Endothelial cell of umbilical vein (primary cell): ENCODE data around the gene SMCO4. TPM values are rescaled to one million over a fixed set of nuclear protein-coding genes. Genes with fewer than 3 reads are reported as not detected.

Source experiments
- BruUV-seq: library from RNA; stranded (reverse); fragments of 400-500 nt; replicated peaks from 2 replicates; lab custom pipeline; 2021; lab: Mats Ljungman, UMichigan
- CTCF ChIA-PET: fragments of 300-600, 350-600 bp; sonication (Branson Sonifier 250); formaldehyde crosslinking; loops from one replicate; lab custom pipeline; 2021; ENCODE audit warnings: antibody characterized with exemption, inconsistent platforms; lab: Charles Lee
- POLR2A ChIA-PET: fragments of 300-600, 350-600 bp; sonication (Branson Sonifier 250); formaldehyde crosslinking; loops from one replicate; lab custom pipeline; 2021; ENCODE audit warnings: antibody characterized with exemption, inconsistent platforms; lab: Charles Lee
- DNase-seq: peaks from one replicate; pipeline ENCODE4 v3.0.0-alpha.2; 2011; ENCODE audit warnings: low read depth, low spot score
- FAIRE-seq: peaks from 2 replicates; lab custom pipeline; 2011; peaks lifted over from hg19 to GRCh38; lab: Jason Lieb, UNC
- H2AFZ ChIP-seq: 2 replicates; pipeline ENCODE4 v1.6.0; 2012; ENCODE audit warnings: low read depth, low read length, control low read depth, inconsistent platforms
- H3K27ac ChIP-seq: 2 replicates; pipeline ENCODE4 v1.5.1; 2011; ENCODE audit warnings: low read depth, mild to moderate bottlenecking, control low read depth, low read length, moderate library complexity; ENCODE audit not compliant: insufficient read depth
- H3K27me3 ChIP-seq, 2 experiments: 2 replicates each; pipeline versions ENCODE4 v1.6.0 to v1.6.1; 2011; ENCODE audit warnings: low read length in 2 of 2, mixed read lengths in 1 of 2; ENCODE audit not compliant: control insufficient read depth in 2 of 2, insufficient read depth in 2 of 2
- H3K36me3 ChIP-seq, 2 experiments: 2 replicates in 1 of 2; 3 replicates in 1 of 2; pipeline ENCODE4 v1.5.1; 2011; ENCODE audit warnings: low read length in 2 of 2, mild to moderate bottlenecking in 1 of 2, moderate library complexity in 1 of 2; ENCODE audit not compliant: control insufficient read depth in 2 of 2, insufficient read depth in 2 of 2; ENCODE audit errors: extremely low read depth in 1 of 2
- H3K4me1 ChIP-seq: 3 replicates; pipeline ENCODE4 v1.5.1; 2011; ENCODE audit warnings: mild to moderate bottlenecking, low read length; ENCODE audit not compliant: control insufficient read depth, insufficient read depth; ENCODE audit errors: extremely low read depth
- H3K4me2 ChIP-seq: 2 replicates; pipeline ENCODE4 v1.6.1; 2011; ENCODE audit warnings: low read length, control low read depth, mixed read lengths; ENCODE audit not compliant: insufficient read depth
- H3K4me3 ChIP-seq, 3 experiments: fragments of 200-600 bp in 1 of 3; sonication (generic), shearing (Covaris generic) in 1 of 3; replicated peaks in 1 of 3; 2 replicates each; pipeline ENCODE4 v1.5.1; 2011 to 2016; ENCODE audit warnings: control low read depth in 3 of 3, low read length in 3 of 3, mild to moderate bottlenecking in 2 of 3, inconsistent platforms in 1 of 3, low read depth in 1 of 3, moderate library complexity in 1 of 3; ENCODE audit not compliant: insufficient read depth in 1 of 3
- H3K79me2 ChIP-seq: 2 replicates; pipeline ENCODE4 v1.6.0; 2012; ENCODE audit warnings: low read length, inconsistent platforms; ENCODE audit not compliant: control insufficient read depth, insufficient read depth
- H3K9ac ChIP-seq: replicated peaks from 2 replicates; pipeline ENCODE3; 2011; ENCODE audit warnings: low read length, control low read depth; ENCODE audit not compliant: insufficient read depth; ENCODE audit errors: extremely low read depth
- H3K9me1 ChIP-seq: replicated peaks from 3 replicates; pipeline ENCODE4 v1.6.0; 2011; ENCODE audit warnings: mild to moderate bottlenecking, low read length; ENCODE audit not compliant: control insufficient read depth, insufficient read depth; ENCODE audit errors: extremely low read depth
- H3K9me3 ChIP-seq: replicated peaks from 2 replicates; pipeline ENCODE4 v1.5.1; 2012; ENCODE audit warnings: low read length, inconsistent platforms; ENCODE audit not compliant: control insufficient read depth, insufficient read depth
- H4K20me1 ChIP-seq: replicated peaks from 2 replicates; pipeline ENCODE3; 2011; ENCODE audit warnings: mild to moderate bottlenecking, low read length; ENCODE audit not compliant: control insufficient read depth, insufficient read depth; ENCODE audit errors: extremely low read depth
- CTCF ChIP-seq, 2 donors: IDR thresholded peaks; 1 replicate in 1 of 2; 2 replicates in 1 of 2; pipeline ENCODE4 v1.5.1; 2011; ENCODE audit warnings: low read length in 2 of 2, mild to moderate bottlenecking in 2 of 2, moderate library complexity in 2 of 2, control low read depth in 1 of 2, inconsistent platforms in 1 of 2, low read depth in 1 of 2; ENCODE audit not compliant: insufficient read depth in 1 of 2; ENCODE audit errors: extremely low read depth in 1 of 2
- EZH2 ChIP-seq: IDR thresholded peaks from 2 replicates; pipeline ENCODE4 v1.6.1; 2012; ENCODE audit warnings: borderline replicate concordance, low read depth, mild to moderate bottlenecking, moderate library complexity, low read length, inconsistent platforms; ENCODE audit not compliant: severe bottlenecking
- FOS ChIP-seq: IDR thresholded peaks from 2 replicates; pipeline ENCODE4 v1.6.1; 2011; ENCODE audit warnings: mild to moderate bottlenecking, low read length, moderate library complexity, borderline replicate concordance; ENCODE audit not compliant: insufficient read depth
- GATA2 ChIP-seq: IDR thresholded peaks from 2 replicates; pipeline ENCODE4 v1.7.0; 2011; ENCODE audit warnings: low read depth, mild to moderate bottlenecking, moderate library complexity, mixed read lengths, low read length; ENCODE audit not compliant: insufficient read length, insufficient read depth
- JUN ChIP-seq: IDR thresholded peaks from 2 replicates; pipeline ENCODE4 v1.6.1; 2011; ENCODE audit warnings: borderline replicate concordance, low read depth; ENCODE audit not compliant: insufficient read length, insufficient read depth
- MAX ChIP-seq: IDR thresholded peaks from 2 replicates; pipeline ENCODE4 v1.6.1; 2011; ENCODE audit not compliant: insufficient read depth, insufficient read length
- MYC ChIP-seq: IDR thresholded peaks from one replicate; pipeline ENCODE4 v1.6.1; 2011; ENCODE audit warnings: mild to moderate bottlenecking, low read depth, low read length
- POLR2A ChIP-seq: IDR thresholded peaks from 2 replicates; pipeline ENCODE4 v1.6.1; 2012; ENCODE audit warnings: low read depth, mild to moderate bottlenecking, control low read depth, low read length
- POLR2AphosphoS5 ChIP-seq: IDR thresholded peaks from 2 replicates; pipeline ENCODE4 v1.6.1; 2012; ENCODE audit warnings: low read depth, mild to moderate bottlenecking, control low read depth, low read length, moderate library complexity; ENCODE audit not compliant: insufficient read depth
- dilution Hi-C: fragments of 300-500 bp; cut with MboI; formaldehyde crosslinking; loops from one replicate; pipeline ENCODE4 v1.15.0; 2019; ENCODE audit warnings: low sequenced_read_pairs; ENCODE audit not compliant: extremely low pct_ligation_motif_present
- intact Hi-C: fragments of 100-400 bp; cut with micrococcal nuclease; formaldehyde crosslinking; loops from one replicate; pipeline ENCODE4 v1.10.0; 2022
- polyA plus RNA-seq, 4 experiments: library from polyadenylated mRNA; depleted of rRNA in 3 of 4; stranded (reverse) in 3 of 4; unstranded in 1 of 4; fragments of >200 nt; gene quantifications; 2 replicates each; pipeline versions ENCODE4 v1.2.1 to v1.2.3, GENCODE V29; 2011 to 2012; ENCODE audit warnings: missing spikeins in 1 of 4
- total RNA-seq: library from RNA; stranded (reverse); gene quantifications from 2 replicates; pipeline ENCODE4 v1.2.3, GENCODE V29; 2021

SMCO4 gene
- total and polyA plus RNA-seq, 2 donors (not counting 3 experiments of a cell fraction or from before 2014, with no cell fraction given), result 14.0 to 21.3 TPM

GRCh38 chr11:93532806-93533205, 10.4 kb downstream of the SMCO4 start:
- no peak overlapping the region for H2AFZ ChIP-seq
- no peak overlapping the region for H3K4me3 ChIP-seq
- H3K79me2 ChIP-seq, result no peaks in the 10 kb centered on the region
- no peak for TF ChIP-seq MYC
- no peak for TF ChIP-seq EZH2
- no peak for TF ChIP-seq FOS
- TF ChIP-seq JUN, result no peak
- TF ChIP-seq GATA2, result no peak
- no peak for TF ChIP-seq CTCF (IDR thresholded peaks at IDR 0.05; ENCODE audit: extremely low read depth in 1 of 2, insufficient read depth in 1 of 2, low read depth in 1 of 2, low read length in 2 of 2)
- TF ChIP-seq POLR2AphosphoS5, result no peak
- TF ChIP-seq POLR2A, result no peak
- TF ChIP-seq MAX, result no peak
- no peaks in the 10 kb centered on the region for H3K9me3 ChIP-seq
- H3K9me1 ChIP-seq, result no peaks in the 10 kb centered on the region
- dilution Hi-C loops (no loop called here), intact Hi-C loops (no loop called here)
- BruUV-seq, result no TSS peak
- FAIRE-seq (no peak), DNase-seq (no peak)
- no peaks in the 10 kb centered on the region for H3K36me3 ChIP-seq
- H4K20me1 ChIP-seq, result no peaks in the 10 kb centered on the region
- no peak overlapping the region for H3K27ac ChIP-seq
- peaks cover 10% of the 10 kb centered on the region for H3K4me1 ChIP-seq
- POLR2A ChIA-PET, result no interaction called here
- no peaks in the 10 kb centered on the region for H3K27me3 ChIP-seq
- CTCF ChIA-PET, result interaction anchor here (2.5 kb wide), 1 partner anchor 9 kb away, joined by 12 read pairs; no protein-coding TSS in a partner anchor
- H3K4me2 ChIP-seq, result no peak overlapping the region
- H3K9ac ChIP-seq, result no peak overlapping the region
